Dedifferentiated amniotic fluid mesenchymal stem cell (primary cell): Measurements from ENCODE around the gene VOPP1.
"Not testable (repeated sequence)": the region's sequence is repeated elsewhere in the genome, so short reads cannot be mapped to it uniquely, and the experiment has no call there.

Experiments
- DNase-seq: peaks from one replicate; pipeline ENCODE4 v3.0.0-alpha.2; 2016; ENCODE audit errors: extremely low spot score

Gene VOPP1, protein sequence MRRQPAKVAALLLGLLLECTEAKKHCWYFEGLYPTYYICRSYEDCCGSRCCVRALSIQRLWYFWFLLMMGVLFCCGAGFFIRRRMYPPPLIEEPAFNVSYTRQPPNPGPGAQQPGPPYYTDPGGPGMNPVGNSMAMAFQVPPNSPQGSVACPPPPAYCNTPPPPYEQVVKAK

DNA sequence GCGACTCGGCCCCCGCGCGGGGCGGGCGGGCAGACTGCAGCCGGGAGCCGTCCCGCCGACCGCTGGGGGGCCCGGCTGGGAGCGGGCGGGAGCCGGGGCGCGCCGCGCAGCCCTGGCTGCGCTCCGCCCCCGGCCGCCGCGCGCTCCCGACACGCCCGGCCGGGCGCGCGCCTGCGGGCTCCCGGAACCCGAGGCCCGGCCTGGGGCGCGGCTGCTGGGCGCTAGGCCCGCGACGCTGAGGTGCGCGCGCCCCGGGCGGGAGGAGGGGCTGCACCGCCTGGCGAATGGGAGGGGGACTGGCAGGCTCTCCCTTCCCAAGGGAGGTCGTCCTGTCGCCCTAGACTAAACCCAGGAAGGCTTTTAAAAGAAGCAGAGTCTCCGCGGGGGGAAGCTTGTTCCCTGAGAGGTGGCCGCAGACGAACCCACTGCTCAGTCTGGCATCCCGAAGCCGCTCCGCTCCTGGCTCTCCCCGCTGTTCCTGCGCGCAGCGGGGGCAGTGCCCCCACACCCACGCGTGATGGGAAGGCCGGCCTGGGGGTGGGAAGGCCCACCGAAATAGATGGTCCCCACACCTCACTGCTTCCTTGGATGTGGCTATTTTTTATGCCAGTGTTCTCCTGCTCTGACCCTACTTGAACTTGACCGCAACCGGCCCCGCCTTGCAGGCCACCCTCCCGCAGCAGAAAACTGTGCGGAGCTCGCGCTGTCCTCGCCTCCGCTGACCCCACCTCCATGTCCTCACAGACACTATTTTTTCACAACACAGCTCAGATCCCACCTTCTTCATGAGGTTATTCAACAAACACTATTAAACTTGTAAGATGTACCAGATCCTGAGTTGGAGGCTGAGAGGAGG is at the start of gene VOPP1:
TSS of gene VOPP1 (minus strand) at position 125 of the 856 bp plus-strand sequence. CDS start 178 bp downstream, outside the sequence.
- peak; percentile 47 for DNase-seq

DNA sequence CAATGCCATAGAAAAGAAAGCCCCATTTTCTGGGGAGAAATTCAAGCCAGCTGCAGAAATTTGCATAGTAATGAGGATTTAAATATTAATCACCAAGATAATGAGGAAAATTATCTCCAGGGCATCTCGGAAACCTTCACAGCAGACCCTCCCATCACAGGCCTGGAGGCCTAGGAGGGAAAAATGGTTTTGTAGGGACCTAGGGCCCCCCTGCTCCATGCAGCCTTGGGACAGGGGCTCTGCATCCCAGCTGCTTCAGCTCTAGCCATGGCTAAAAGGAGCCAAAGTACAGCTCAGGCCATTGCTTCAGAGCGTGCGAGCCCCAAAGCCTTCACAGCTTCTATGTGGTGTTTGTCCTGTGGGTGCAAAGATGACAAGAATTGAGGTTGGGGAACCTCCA is 46.6 kb upstream of the VOPP1 start:
- DNase-seq, result no peak

DNA sequence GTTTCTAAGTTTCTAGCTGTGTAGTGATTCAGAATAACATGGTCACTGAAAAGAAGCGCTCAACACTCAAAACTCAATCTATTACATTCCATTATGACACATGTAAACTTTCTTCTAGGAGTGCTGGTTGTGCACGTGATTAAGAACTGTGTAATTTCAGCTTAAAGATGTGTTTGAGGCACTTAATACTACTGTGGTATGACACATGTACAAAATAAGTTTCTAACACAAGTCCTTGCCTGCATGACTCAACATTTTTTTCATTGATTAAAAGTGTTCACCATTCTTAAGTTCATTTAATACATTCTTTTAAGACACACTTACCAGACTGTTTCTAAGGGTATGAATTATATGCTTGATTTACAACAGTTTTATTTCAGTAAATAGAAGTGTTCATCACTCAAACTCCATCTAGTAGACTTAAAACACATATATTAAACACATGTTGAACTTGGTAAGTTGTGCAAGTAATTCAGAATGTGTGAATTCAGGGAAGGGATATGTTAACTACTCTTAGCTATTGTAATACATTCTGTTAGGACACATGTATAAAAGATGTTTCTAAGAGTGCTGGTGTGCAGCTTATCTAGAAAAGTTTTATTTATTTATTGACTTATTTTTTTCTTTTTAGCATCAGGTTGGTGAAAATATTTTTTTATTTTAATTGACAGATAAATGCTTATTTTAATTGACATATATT is 42.2 kb upstream of the VOPP1 start:
- not testable (repeated sequence) for DNase-seq

DNA sequence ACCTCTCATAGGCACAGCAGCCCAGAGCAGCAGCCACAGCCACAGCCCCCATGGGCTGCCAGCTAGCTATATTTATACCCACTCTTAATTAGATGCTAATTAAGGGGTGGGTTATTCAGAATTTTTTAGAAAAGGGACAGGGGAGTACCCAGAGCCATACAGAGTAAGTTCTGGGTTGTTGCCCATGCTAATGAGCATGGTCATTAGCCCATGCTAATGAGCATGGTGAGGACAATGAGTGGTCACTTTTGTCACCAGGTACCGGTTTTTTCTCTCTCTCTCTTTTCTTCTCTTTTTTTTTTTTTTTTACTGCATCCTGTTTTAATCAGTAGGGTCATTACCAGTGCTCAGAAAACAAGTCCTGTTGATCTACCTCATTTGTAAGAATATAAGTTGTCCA is 37.4 kb upstream of the VOPP1 start:
- not testable (repeated sequence) for DNase-seq

DNA sequence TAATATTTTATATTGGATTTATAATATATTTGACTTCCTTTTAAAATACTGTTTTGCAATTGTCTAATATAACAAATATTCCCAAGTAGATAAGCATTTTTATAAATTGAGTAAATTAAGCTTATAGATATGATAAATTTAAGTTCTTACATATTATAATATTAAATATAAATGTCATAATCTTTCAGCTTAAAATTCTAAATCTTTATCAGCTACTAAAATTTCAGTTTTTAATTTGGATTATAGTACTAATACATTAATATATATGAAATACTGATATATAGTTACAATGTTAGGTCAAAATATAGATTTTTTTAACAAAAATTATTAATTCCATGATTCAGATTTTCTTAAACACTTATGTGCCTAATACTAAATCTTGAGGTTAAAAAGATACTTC is 33.4 kb upstream of the VOPP1 start:
- not testable (repeated sequence) for DNase-seq

DNA sequence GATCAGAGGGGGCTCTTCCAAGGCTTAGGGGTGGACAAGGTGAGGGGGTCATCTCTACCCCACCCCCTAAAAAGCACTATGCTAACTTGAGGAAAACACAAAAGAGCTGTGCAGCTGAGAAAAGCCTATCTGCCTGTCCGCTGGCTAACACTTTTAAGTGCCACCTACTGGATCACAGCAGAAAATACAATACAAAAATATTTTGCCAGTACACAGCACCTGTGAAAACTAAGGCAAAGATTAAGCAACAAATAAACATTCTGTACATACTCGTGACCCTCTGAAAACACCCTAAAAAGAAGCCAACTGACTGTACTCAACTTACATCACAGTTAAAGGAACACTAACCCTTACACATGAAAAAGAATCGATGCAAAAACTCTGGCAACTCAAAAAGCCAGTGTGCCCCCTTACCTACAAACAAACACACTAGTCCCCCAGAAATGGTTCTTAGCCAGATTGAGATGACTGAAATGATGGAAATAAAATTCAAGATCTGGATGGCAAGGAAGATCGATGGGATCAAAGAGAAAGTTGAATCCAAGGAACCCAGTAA is 25.7 kb upstream of the VOPP1 start:
- DNase-seq, result not testable (repeated sequence)

DNA sequence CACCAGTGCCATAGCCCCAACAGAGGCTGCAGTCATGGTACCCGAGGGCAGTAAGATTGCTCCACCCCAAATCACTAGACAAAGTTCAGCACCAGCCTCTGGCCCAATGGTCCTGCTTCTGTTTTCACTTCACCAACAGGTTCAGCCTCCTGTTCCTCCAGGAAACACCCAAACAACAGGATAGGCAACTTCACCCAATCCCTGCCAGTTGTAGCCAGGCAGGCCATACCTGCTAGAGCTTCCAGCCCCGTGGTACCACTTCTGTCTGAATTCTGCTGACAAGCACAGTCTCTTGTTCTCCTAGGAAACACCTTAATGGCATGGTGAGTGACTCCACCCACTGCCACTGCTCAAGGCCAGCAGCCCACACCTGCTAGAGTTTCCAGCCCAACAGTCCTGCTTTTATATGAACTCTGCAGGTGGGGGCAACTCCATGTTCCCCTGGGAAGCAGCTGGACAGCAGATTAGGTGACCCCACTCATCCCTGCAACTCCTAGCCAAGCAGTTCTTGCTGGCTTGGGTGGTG is 25.0 kb upstream of the VOPP1 start:
- DNase-seq, result not testable (repeated sequence)

DNA sequence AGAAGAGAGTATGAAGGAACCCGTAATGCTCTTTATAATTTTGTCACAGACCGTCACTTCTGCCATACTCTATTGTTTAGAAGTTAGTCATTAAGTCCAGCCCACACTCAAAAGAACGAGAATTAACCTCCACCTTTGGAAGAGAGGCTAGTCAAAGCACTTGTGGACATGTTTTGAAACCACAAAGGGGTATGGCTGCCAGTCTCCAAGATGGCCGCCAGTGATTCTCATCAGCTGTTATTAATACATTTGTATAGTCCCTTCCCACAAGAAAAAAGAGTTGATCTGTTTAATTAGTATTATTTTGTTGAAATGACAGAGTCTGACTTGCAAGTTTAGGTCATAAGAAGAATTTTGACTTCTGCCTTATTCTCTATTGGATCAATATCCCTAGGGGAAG is 23.2 kb upstream of the VOPP1 start:
- no peak for DNase-seq

DNA sequence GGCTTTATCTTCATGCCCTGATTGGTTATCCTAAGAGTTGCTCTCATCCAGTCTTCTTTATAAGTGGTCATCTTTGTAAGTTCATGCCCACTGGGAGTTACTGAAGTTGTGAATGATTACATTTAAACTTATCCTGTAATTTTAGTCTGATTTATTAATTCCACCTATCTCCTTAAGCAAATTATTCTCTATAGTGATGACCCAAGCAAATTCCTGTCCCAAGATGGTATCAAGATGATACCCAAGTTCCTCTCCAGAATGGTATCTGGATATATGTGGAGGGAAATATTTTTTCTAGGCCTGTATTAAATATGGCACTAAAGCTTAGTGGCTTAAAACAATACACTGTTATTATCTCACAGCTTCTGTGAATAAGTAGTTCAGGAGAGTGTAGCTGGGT is 22.6 kb upstream of the VOPP1 start:
- no peak for DNase-seq

DNA sequence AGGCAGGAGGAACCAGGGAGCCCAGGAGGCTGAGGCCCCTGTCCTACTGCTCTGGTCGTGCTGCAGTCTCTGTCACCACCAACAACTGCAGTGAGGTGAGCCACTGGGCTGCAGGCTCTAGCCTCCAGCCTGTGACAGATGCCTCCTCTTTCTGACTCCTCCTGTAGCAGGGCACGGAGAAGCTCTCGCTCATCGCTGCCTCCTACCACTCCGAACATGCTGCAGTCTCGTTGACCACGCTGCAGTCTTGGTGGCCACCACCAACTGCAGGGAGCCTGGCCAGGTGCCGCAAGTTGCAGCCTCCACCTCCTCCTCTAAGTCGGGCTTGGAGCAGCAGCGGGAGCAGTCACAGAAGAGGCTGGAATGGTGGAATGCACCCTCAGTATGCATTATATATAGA is 22.1 kb upstream of the VOPP1 start:
- no peak for DNase-seq

DNA sequence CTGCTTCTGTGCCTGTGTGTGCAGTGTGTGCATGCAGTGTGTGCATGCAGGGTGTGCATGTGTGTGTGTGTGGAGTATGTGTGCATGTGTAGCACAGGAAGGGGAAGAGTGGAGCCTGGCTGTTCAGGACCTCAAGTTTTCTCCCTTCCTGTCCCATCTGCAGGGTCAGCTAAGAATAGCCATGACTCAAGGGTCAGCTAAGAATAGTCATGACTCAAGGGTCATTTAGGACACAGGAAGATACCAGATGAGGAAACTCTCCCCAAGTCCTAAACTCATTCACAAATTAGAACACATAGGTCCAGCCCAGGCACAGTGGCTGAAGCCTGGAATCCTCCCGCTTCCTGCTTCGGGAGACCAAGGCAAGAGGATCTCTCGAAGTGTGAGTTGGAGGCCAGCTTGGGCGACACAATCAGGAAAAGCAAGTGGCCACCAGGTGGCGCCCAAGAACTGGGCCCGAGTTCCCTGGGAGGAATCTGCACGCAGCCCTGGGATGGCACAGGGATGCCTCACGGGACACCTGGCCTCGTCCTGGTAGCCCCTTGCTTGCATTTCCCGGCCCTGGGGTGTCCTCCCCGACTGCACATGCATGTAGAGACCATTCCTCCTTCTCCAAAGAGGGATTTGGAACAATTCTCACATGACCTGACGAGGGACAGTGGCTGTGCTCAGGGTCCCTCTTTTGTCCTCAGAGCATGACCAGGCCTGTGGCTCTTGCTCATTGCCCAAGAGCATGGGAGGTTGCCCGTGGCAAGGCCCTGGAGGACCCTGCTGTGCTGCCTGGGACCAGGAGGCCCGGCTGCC is 21.4 kb upstream of the VOPP1 start:
- DNase-seq, result no peak

DNA sequence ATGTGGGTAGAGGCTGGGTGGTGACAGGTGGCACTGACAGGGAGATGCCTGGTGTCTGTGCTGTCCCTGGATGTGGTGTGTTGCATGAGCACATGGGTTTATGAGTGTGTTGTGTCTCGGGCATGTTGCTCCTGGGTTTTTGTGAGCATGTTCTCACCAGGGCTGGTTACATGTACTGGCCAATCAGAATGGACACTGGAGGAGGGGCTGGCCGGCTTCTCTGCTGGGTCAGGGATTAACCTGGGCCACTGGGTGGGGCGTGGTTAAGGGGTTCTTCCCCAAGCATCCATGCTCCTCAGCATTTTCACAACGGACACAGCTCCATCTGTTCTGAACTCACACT is 20.8 kb upstream of the VOPP1 start:
- DNase-seq, result no peak

DNA sequence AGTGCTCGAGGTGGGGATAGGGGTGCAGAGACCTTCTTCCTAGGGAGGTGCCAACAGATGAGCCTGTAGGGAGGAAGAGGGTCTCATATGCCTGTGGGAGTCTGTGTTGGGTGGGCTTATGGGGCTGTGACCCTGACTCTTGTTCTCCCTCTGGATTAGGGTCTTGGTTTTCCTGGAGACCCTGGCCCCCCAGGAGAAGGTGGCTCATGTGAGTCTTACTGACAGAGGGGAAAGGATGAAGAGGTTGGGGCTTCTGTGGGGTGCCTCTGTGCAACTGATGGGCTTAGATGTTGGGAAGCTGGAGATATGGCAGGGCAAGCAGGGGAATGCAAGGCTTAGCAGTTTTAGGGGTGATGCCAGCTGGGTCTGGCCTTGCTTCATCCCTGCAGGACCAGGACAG is 20.2 kb upstream of the VOPP1 start:
- no peak for DNase-seq

DNA sequence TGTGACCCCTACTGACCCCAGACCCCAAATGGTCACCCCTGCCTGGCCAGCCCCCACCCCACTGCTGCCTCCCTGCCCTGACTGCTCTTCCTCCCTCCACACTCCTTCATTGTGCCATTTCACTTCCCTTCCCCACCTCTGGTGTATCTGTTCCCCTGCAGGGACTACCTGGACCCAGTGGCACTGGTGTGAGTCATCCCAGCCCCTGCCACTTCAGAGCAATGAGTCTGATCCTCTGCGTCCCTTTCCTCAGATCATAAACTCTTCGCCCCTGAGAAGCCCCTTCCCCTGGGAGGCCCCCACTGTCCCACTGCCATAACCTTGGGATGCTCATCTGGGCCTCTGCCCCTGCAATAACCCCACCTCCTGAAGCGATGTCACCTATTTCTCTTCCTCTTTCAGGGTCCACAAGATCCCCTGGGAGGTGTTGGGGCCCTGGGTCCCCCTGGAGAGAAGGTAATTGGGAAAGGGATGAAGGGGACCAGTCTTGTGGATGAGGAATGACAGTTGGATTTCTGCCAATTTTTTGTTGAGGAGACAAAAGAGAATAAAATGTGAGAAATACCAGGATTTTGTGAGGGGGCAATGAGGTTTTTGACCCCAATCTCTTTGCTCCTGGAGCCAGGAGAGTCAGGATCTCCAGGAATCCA is 19.1 kb upstream of the VOPP1 start:
- DNase-seq, result no peak

DNA sequence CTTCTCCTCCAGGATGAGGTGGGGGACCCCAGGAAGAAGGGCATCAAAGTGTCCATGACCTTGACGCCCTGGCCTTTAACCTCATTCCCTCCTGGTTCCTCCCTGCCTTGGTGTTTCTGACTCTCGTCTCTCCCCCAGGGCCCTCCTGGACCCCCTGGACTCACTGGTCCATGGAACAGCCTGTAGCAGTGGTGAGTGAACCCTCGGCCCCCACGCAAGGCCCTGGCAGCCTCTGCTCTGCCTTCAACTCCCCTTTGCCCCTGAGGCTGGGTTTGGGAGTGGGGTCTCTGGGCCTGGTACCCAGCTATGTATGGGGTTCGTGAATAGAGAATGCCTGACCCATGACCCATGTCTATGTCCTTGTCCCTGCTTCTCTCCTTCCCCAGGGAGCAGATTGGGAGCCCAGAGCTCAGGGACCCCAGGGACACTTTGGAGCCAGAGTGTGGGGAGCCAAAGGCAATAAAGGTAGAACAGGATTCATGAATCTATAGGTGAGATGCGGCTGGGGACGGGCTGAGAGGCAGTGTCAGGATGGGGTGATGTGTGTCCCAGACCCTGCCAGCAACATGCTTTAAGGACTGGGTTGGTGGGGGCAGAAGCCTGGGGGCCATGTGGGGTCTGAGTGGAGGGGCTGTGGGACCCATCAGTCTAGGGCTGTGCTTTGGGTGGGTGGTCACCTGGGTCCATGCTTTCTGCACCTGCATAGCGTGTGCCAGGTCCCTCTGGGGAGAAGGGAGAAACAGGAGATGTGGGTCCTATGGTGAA is 18.4 kb upstream of the VOPP1 start:
- DNase-seq, result no peak

DNA sequence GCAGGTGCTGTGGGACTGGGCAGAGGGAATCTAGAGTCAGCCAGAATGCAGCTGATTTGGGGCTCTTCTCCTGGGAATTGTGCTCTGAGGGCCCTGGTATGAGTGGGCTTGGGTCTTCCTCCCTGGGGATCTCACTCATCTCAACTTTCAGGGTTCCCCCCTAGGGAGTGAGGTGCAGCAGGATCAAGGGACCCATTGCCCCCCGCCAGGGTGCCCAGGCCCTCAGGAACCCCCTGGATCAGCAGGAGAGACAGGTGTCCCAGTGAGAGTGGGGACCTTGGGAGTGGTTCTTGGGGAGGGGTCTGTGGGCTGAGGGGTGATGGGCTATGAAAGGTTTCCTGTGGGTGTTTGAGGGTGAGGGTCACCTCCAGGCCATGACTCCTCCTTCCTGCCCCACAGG is 17.6 kb upstream of the VOPP1 start:
- DNase-seq, result no peak

DNA sequence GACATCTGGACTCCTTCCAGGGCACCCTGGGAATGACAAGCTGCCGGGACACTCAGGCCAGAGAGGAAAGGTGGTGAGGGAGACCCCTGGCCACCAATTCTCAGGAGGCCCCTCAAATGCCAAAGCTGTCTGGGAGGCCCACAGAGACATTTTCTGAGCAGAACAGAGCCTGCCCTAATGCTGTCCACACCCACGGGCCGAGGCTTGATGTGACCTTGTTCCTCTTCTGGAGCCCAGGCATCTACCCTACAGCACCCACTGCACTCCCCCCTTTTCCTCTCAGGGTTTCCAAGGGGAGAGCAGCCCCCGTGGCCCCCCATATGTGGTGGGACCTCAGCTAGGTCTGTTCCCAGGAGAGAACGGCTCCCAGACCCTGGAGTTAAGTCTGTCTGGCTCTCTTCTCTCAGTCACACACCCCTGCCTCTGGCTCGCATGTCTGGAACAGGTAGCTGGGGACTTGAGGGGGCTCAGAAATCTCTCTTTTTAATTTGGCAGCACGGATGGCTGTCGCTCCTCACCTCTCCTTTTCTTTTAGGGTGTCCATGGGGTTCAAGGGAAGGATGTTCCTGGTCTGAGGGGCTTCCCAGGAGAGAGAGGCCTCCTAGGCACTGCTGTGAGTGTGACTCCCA is 16.8 kb upstream of the VOPP1 start:
- no peak for DNase-seq

DNA sequence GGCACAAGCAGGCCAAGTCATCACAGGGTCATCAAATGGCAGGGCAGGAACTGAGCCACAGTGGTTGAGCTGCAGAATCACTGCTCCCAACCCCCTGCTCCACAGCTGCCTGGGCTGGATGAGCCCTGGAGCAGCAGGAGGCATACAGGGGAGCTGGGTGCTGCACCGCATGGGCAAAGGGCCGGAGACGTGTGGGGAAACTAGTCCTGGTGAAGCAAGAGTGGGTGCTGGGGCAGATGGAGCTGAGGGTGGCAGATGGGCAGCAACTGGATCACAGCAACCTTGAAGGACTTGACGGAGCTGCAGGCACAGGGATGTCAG is 16.0 kb upstream of the VOPP1 start:
- no peak for DNase-seq

DNA sequence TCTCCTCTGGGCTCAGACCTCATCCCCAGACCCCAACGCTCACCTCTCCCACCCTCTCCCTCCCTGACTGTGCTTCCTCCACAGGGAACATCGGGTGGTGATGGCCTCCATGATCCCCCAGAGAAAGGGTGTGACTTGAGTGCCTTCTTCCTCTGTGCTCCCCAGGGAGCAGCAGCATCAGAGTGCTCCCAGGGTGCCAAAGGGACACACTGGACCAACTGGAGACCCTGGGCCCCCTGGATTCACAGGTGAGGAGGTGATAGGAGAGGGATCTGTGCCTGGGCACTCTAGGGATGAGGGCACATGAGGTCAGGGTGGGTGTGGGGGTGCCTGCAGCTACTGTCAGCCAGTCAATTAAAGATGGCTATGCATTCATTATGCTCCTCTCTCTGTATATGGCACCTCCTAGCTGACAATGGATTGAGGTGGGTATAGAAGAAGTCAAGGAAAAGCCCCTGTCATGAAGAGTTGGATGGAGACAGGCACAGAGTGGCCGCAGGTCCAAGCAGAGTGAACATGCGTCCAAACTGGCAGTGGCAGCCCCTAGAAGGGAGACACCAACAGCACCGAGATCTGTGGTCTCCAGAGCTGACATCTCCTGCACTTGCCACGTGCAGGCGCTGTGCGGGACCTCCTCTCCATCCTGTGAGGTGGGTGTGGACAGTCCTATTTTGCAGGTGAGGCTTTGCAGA is 15.5 kb upstream of the VOPP1 start:
- DNase-seq, result no peak
